ENCODE data around the gene CFAP119.

CFAP119 gene

DNA sequence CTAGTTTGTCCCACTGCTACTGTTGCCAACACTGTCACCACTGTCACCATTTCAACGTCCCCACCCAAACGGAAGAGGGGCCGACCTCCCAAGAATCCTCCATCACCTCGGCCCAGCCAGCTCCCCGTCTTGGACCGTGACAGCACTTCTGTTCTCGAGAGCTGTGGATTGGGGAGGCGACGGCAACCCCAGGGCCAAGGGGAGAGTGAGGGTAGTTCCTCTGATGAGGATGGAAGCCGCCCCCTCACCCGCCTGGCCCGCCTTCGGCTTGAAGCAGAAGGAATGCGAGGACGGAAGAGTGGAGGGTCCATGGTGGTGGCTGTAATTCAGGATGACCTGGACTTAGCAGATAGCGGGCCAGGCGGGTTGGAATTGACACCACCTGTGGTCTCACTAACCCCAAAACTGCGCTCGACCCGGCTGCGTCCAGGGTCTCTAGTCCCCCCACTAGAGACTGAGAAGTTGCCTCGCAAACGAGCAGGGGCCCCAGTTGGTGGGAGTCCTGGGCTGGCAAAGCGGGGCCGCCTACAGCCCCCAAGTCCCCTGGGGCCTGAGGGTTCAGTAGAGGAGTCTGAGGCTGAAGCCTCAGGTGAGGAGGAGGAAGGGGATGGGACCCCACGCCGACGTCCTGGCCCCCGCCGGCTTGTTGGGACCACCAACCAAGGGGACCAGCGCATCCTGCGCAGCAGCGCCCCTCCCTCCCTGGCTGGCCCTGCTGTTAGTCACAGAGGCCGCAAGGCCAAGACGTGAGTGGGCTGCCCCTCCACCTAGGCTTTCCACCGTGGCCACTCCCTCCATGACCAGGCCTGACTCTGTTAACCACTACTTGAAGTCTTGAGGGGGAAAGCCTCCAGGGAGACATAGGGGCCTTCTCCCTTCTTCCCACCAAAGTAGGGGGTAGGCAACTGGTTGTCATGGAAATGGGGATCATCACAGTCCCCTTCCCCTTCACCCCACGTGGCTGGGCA lies 22.6 kb downstream of the CFAP119 start:
- DNase-seq, result no peak

DNA sequence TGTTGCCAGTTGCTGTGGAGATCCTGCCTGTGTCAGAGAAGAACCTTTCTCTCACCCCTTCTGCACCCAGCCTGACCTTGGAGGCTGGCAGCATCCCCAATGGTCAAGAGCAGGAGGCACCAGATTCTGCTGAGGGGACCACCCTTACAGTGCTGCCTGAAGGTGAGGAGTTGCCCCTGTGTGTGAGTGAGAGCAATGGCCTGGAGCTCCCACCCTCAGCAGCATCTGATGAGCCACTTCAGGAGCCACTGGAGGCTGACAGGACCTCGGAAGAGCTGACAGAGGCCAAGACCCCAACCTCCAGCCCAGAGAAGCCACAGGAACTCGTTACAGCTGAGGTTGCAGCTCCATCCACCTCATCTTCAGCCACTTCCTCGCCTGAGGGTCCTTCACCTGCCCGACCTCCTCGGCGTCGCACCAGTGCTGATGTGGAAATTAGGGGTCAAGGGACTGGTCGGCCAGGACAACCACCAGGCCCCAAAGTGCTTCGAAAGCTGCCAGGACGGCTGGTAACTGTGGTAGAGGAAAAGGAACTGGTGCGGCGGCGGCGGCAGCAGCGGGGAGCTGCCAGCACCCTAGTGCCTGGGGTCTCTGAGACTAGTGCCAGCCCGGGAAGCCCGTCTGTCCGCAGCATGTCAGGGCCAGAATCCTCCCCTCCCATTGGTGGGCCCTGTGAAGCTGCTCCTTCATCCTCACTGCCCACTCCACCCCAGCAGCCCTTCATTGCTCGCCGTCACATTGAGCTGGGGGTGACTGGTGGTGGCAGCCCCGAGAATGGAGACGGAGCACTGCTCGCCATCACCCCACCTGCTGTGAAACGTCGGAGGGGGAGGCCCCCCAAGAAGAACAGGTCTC lies 23.8 kb downstream of the CFAP119 start:
- no peak for DNase-seq

DNA sequence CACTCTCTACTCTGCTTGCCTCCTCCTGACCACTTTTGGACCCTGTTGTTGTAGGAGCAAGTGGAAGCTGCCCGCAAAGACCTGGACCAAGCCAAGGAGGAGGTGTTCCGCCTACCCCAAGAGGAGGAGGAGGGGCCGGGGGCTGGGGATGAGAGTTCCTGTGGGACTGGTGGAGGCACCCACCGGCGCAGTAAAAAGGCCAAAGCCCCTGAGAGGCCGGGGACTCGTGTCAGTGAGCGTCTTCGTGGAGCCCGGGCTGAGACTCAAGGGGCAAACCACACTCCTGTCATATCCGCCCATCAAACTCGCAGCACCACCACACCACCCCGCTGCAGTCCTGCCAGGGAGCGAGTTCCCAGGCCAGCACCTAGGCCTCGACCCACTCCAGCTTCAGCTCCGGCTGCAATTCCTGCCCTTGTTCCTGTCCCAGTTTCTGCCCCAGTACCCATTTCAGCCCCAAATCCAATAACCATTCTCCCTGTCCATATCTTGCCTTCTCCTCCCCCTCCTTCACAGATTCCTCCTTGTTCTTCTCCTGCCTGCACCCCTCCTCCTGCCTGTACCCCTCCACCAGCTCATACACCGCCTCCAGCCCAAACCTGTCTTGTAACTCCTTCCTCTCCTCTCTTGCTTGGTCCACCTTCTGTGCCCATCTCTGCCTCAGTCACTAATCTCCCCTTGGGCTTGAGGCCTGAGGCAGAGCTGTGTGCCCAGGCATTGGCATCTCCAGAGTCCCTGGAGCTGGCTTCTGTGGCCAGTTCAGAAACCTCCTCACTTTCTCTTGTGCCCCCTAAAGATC lies 24.7 kb downstream of the CFAP119 start:
- DNase-seq, result no peak

DNA sequence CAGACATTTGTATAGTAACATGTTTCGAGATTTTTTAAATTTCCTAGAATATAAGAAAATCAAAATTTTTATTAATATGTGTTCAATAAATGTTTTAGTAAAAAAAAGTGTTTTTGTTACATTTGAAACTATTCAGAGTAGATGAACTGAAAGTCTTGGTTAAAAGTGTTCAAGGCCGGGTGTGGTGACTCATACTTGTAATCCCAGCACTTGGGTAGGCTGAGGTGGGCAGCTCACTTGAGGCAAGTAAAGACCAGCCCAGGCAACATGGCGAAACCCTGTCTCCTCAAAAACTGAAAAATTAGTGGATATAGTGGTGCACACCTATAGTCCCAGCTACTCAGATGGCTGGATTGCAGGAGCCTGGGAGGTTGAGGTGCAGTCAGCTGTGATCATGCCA lies 30.5 kb downstream of the CFAP119 start:
- DNase-seq, result no peak

DNA sequence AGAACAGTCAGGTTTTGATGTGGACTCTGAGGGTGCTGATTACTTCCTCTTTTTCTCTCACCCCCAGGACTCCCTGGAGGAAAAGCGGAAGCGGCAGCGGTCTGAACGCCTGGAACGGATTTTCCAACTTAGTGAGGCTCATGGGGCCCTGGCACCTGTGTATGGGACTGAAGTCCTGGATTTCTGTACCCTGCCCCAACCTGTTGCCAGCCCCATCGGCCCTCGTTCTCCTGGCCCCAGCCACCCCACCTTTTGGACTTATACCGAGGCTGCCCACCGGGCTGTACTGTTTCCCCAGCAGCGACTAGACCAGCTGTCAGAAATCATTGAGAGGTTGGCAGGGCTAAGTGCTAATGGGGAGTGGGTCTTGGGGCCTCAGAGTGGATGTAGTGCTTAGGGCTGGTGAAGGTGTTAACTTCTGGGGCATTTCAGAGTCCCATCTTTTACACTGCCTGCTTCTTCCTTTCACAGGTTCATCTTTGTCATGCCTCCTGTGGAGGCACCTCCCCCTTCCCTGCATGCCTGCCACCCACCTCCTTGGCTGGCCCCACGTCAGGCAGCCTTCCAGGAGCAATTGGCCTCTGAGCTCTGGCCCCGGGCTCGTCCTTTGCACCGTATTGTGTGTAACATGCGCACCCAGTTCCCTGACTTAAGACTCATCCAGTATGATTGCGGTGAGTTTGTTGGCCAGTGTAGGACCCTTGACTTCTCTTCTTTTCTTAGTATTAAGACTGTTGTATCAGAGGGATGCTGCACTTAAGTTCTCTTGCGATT lies 32.8 kb downstream of the CFAP119 start:
- no peak for DNase-seq

DNA sequence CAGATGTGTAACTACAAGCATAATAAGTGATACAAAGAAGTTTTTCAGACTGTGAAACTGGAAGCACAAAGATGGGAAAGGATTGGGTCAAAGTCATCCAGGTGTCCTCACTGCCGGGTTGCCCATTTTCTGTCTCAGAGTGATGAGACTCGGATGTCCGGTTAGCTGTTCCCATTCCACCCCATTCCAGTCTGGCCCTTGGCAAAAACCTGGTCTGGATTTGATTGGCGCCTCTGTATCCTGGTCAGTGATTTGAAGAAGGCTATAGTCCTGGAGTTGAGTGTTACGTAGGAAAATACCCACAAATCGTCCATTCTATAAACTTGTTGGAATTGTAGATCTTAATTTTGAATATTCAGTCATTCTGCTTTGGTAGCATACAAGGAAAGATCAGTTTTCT lies 33.5 kb downstream of the CFAP119 start:
- no peak for DNase-seq

DNA sequence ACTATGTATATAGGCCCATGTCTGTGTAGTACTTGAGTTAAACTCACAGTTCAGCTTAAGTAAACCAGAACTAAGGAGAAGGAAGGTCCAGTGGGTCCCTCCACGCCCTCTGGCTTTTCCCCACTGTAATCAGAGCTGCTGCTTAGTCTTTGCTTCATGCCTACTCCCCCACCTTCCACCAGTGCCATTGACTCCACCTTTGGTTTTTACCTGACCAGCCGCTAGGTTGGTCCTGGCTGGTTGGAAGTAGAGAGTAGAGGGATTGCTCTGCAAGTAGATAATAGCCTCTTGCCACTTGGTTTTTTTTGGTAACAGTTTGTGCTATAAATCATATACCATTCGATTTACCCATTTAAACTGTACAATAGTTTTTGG lies 36.5 kb downstream of the CFAP119 start:
- DNase-seq, result no peak

DNA sequence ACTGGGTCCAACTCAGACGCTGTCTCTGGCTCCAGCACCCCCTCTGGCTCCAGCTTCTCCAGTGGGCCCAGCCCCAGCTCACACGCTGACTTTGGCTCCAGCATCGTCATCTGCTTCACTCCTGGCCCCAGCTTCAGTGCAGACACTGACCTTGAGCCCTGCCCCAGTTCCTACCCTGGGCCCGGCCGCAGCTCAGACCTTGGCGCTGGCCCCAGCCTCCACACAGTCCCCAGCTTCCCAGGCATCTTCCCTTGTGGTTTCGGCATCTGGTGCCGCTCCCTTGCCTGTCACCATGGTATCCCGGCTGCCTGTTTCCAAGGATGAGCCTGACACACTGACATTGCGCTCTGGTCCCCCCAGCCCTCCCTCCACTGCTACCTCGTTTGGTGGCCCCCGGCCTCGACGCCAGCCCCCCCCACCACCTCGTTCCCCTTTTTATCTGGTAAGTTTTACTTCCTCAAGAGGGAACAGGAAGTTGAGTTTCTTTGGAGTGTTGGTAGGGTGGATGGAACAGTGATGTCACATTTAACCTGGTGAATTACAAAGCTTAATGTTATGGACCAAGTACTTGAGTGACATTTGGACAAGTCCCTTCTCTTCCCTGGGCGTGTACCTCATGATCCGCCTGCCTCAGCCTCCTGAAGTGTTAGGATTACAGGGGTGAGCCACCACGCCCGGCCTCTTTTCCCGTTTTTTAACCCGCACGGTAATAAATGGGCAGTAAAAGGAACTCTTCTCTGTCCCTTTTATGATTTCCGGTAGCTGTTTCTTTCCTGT lies 37.0 kb downstream of the CFAP119 start:
- no peak for DNase-seq

DNA sequence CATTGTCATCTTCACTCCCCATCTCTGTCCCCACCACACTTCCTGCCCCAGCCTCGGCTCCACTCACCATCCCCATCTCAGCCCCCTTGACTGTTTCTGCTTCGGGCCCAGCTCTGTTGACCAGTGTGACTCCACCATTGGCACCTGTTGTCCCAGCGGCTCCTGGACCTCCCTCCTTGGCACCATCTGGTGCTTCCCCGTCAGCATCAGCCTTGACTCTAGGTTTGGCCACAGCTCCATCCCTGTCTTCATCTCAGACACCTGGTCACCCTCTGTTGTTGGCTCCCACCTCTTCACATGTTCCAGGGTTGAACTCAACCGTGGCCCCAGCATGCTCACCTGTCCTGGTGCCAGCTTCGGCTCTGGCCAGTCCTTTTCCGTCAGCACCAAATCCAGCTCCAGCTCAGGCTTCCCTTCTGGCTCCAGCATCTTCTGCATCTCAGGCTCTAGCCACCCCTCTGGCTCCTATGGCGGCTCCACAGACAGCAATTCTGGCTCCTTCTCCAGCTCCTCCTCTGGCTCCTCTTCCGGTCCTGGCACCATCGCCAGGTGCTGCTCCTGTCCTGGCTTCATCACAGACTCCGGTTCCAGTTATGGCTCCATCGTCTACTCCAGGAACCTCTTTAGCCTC lies 38.0 kb downstream of the CFAP119 start:
- no peak for DNase-seq

DNA sequence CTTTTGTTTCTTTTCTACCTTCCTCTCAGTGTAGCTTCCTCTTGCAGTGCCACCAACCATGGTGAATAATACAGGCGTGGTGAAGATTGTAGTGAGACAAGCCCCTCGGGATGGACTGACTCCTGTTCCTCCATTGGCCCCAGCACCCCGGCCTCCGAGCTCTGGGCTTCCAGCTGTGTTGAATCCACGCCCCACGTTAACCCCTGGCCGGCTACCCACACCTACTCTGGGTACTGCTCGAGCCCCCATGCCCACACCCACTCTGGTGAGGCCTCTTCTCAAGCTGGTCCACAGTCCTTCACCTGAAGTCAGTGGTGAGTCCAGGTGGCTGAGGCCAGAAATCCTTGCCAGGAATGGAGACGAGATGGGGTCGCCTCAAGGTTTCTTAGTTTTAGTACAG lies 38.9 kb downstream of the CFAP119 start:
- no peak for DNase-seq

DNA sequence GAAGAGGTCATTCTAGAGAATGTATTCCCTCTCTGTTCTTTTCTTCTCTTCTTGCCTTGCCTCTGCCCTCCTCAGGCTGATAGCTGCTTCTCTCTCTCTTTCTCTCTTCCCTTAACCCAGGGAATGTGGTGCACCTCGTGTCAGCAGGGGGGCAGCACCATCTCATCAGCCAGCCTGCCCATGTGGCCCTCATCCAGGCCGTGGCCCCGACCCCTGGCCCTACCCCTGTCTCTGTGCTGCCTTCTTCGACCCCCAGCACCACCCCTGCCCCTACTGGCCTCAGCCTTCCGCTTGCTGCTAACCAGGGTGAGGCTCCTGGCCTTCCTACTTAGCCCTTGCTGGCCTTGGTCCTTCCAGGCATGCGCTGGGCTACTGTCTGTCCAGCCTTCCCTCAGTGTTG lies 39.4 kb downstream of the CFAP119 start:
- DNase-seq, result no peak

DNA sequence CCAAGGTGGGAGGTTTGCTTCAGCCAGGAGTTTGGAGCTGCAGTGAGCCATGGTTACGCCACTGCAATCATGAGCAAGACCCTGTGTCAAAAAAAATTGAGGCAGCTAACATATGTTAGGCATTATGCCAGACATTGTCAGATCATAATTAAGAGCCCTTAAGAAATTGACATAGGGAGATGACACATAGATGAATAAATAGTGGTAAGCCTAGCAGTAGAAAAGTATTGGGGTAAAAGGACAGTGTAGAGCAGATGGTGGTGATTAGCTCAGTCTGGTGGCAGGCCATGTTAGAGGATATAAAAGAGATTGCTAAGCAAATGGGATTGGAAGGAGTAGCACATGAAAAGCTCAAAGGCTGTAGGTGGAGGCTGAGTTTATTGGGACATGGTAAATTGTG lies 40.3 kb downstream of the CFAP119 start:
- DNase-seq, result no peak

DNA sequence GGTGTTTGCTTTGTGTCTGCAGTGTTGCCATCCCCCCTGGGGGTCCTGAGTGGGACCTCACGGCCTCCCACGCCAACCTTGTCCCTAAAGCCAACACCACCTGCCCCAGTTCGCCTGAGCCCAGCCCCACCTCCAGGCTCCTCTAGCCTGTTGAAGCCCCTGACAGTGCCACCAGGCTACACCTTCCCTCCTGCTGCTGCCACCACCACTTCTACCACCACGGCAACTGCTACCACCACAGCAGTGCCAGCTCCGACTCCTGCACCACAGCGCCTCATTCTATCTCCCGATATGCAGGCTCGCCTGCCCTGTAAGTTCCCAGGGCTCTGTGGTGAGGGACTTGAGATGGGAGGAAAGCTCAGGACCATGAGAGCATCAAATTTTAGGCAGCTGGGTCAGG lies 40.7 kb downstream of the CFAP119 start:
- no peak for DNase-seq

DNA sequence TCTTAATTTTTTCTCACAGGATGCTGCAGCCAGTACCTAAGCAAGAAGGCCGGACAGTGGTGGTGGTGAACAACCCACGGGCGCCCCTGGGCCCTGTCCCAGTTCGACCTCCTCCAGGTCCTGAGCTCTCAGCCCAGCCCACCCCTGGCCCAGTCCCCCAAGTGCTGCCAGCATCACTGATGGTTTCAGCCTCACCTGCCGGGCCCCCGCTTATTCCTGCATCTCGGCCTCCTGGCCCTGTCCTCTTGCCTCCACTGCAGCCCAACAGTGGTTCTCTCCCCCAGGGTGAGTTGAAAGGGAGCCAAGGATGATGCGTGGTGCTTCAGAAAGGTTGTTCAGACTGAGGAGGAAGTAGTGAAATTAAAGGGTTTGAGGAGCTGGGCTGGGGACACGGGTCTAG lies 41.2 kb downstream of the CFAP119 start:
- DNase-seq, result no peak

DNA sequence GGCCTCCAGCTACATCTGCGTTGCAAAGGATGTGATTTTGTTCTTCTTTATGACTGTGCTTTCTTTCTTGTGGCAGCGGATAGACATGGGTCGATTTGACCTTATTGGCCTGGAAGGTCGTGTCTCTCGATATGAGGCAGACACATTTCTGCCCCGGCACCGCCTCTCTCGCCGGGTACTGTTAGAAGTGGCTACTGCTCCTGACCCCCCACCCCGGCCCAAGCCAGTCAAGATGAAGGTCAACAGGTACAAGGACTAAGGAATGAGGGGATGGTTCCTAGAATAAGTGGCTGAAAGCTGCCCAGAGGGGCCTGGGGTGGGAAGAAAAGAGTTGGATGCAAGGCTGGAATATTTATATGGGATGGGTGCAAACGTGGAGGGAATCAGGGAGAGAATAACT lies 41.8 kb downstream of the CFAP119 start:
- DNase-seq, result no peak

DNA sequence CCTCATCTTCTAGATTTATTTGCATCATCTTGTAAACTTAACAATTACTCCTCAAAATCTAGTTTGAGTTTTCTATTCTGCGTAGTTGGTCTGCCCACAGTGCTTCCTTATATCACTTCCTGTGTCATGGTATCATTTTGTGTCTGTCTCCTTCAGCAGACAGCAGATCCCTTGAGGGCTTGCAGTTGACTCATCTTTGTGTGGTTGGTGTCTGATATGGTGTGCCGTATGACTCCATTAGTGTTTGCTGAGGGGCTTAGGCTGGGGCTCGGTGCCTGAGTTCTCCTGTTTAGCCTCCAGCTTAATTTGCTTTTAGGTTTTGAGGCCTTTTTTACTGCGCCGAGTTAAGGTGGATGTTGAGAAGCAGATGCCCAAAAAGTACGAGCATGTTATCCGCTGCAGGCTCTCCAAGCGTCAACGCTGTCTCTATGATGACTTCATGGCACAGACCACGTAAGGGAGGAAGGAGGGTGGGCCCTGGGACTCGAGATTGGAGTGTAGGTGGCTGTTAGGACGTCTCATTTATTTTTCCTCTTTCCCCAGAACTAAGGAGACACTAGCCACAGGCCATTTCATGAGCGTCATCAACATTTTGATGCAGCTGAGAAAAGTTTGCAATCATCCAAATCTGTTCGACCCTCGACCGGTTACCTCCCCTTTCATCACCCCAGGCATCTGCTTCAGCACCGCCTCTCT lies 46.0 kb downstream of the CFAP119 start:
- DNase-seq, result peak; percentile 33

DNA sequence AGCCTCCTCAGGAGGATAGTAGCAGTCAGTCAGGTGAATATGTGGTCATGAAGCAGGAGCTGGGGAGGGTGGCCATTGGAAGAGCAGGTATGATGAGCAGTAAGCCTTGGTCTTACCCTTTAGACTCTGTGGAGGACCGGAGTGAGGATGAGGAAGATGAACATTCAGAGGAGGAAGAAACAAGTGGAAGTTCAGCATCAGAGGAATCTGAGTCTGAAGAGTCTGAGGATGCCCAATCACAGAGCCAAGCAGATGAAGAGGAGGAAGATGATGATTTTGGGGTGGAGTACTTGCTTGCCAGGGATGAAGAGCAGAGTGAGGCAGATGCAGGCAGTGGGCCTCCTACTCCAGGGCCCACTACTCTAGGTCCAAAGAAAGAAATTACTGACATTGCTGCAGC lies 50.1 kb downstream of the CFAP119 start:
- DNase-seq, result no peak

DNA sequence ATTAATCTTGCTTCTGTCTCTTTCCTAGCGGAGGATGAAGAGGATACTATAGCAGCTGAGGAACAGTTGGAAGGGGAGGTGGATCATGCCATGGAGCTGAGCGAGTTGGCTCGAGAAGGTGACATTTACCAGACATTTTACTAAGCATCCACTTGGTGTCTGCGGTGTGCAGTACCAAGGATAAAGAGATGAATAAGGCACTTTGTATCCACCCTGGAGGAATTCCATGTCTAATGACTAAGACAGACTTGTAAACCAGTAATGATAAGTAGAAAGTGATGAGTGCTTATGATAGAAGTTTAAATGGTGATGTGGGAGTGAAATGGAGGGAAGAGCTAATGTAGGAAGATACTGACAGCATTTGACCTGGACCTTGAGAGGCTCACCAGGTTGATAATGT lies 50.9 kb downstream of the CFAP119 start:
- DNase-seq, result no peak
